ENCODE measurements around the gene EPHA6. TPM values are rescaled to one million over a fixed set of nuclear protein-coding genes. Genes with fewer than 3 reads are reported as not detected.

The EPHA6 gene
- total RNA-seq, 1 donor from 2014 or later: not detected

DNA sequence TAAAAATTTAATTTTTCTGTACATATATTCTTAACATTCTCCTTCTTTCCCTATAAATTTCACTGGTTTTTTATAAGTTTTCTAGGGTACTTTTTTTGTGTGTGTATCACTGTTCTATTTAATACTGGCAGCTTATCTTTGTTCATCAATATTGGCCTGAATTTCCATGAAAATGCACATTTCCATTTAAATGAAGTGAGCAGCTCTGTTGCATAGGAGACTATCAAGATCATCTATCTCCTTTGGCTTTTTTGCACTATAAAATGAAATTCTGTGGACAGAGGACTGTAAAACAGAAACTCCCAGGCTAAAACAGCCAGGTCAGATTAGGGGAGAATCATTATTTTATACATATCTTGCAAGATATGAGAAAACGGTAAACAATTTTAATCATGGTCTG lies 673.2 kb downstream of the EPHA6 start:
- no peak for TF ChIP-seq CTCF (IDR thresholded peaks at IDR 0.05; ENCODE audit: insufficient read depth, low read length, poor library complexity, severe bottlenecking)
- no peaks in the 10 kb centered on the region for H3K36me3 ChIP-seq (ENCODE audit: control insufficient read depth, insufficient read depth, low read length)
- no peak overlapping the region for H3K4me3 ChIP-seq (ENCODE audit: low read depth, low read length)
- DNase-seq (ENCODE audit: low read depth): no peak
- H3K27me3 ChIP-seq (ENCODE audit: control insufficient read depth, insufficient read depth, low read length): no peaks in the 10 kb centered on the region

- TF ChIP-seq CTCF (IDR thresholded peaks at IDR 0.05; ENCODE audit: insufficient read depth, low read length, poor library complexity, severe bottlenecking): no peak
- DNase-seq (ENCODE audit: low read depth): no peak
- no peaks in the 10 kb centered on the region for H3K27me3 ChIP-seq (ENCODE audit: control insufficient read depth, insufficient read depth, low read length)
- H3K36me3 ChIP-seq (ENCODE audit: control insufficient read depth, insufficient read depth, low read length): no peaks in the 10 kb centered on the region
- no peak overlapping the region for H3K4me3 ChIP-seq (ENCODE audit: low read depth, low read length)
Measured at GRCh38 chr3:97488741-97489140, 674.3 kb downstream of the EPHA6 start.

DNA sequence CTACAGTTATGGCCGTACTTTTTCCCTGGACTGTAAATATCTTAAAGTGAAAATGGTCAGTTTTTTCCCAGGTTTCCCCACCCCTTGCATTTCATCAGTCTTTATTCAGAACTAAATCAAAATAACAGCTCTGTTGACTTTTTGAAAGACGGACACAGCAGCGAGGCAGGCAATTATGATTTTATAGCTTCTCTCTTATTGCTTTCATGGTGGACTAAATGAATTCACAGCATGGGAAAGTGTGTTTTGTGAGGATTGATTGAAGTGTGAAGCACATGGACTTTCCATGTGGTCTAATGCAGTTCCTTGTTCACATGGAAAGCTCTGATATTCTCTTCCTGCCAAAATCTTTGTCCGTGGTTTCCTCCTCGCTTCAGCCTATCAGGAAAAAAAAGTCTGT lies 681.5 kb downstream of the EPHA6 start:
- H3K27me3 ChIP-seq (ENCODE audit: control insufficient read depth, insufficient read depth, low read length): no peaks in the 10 kb centered on the region
- no peak for TF ChIP-seq CTCF (IDR thresholded peaks at IDR 0.05; ENCODE audit: insufficient read depth, low read length, poor library complexity, severe bottlenecking)
- H3K36me3 ChIP-seq (ENCODE audit: control insufficient read depth, insufficient read depth, low read length): no peaks in the 10 kb centered on the region
- H3K4me3 ChIP-seq (ENCODE audit: low read depth, low read length): no peak overlapping the region
- no peak for DNase-seq (ENCODE audit: low read depth)

GRCh38 chr3:97497138-97497537 lies 682.7 kb downstream of the EPHA6 start:
- Histone ChIP-seq H3K36me3 (ENCODE audit: control insufficient read depth, insufficient read depth, low read length) (no peaks in the 10 kb centered on the region), H3K27me3 (ENCODE audit: control insufficient read depth, insufficient read depth, low read length) (no peaks in the 10 kb centered on the region), H3K4me3 (ENCODE audit: low read depth, low read length) (no peak overlapping the region)
- DNase-seq (ENCODE audit: low read depth): no peak
- TF ChIP-seq CTCF (IDR thresholded peaks at IDR 0.05; ENCODE audit: insufficient read depth, low read length, poor library complexity, severe bottlenecking): no peak

DNA sequence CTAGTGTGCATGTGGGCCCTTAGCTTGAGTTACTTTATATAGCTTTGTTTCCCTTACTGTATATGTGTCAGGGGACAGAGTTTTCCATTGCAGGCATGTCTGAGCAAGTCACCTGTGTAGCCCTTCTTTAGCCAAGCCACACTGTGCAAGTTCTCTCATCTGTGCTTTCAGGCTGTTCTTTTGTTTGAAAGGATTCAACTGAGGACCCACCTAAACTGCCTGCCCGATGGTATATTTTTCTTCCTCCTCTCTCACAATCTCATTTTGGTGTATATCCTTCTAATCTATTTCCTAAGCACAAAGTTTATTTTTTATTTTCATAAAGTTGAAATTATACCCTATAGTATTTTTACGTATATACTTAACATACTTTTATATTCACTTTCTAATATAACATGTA lies 690.1 kb downstream of the EPHA6 start:
- Histone ChIP-seq H3K4me3 (ENCODE audit: low read depth, low read length) (no peak overlapping the region), H3K36me3 (ENCODE audit: control insufficient read depth, insufficient read depth, low read length) (no peaks in the 10 kb centered on the region), H3K27me3 (ENCODE audit: control insufficient read depth, insufficient read depth, low read length) (no peaks in the 10 kb centered on the region)
- no peak for DNase-seq (ENCODE audit: low read depth)
- TF ChIP-seq CTCF (IDR thresholded peaks at IDR 0.05; ENCODE audit: insufficient read depth, low read length, poor library complexity, severe bottlenecking): no peak

DNA sequence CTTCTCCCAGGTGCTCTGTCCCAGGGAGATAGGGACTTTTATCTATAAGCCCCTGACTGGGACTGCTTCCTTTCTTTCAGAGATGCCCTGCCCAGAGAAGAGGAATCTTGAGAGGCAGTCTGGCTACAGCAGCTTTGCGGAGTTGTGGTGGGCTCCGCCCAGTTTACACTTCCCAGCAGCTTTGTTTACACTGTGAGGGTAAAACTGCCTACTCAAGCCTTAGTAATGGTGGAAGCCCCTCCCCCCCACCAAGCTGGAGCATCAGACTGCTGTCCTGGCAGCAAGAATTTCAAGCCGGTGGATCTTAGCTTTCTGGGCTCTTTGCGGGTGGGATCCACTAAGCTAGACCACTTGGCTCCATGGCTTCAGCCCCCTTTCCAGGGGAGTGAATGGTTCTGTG lies 696.4 kb downstream of the EPHA6 start:
- no peaks in the 10 kb centered on the region for H3K27me3 ChIP-seq (ENCODE audit: control insufficient read depth, insufficient read depth, low read length)
- H3K4me3 ChIP-seq (ENCODE audit: low read depth, low read length): no peak overlapping the region
- TF ChIP-seq CTCF (IDR thresholded peaks at IDR 0.05; ENCODE audit: insufficient read depth, low read length, poor library complexity, severe bottlenecking): no peak

More for the DNA sequence above, 696.4 kb downstream of the EPHA6 start:
- no peaks in the 10 kb centered on the region for H3K36me3 ChIP-seq (ENCODE audit: control insufficient read depth, insufficient read depth, low read length)
- DNase-seq (ENCODE audit: low read depth): no peak
